ENCODE results near the gene HNRNPF.

GRCh38 chr10:43385412-43386004 lies 23.5 kb downstream of the HNRNPF start:
- TF ChIP-seq EP300 (IDR thresholded peaks at IDR 0.05) = no peak
- TF ChIP-seq POLR2AphosphoS5 (IDR thresholded peaks at IDR 0.05) = no peak

Measured in gastroesophageal sphincter (tissue), 2 donors.